Prostate gland (tissue), 2 donors: ENCODE results near the gene KIF5C. TPM values are rescaled to one million over a fixed set of nuclear protein-coding genes. Genes with fewer than 3 reads are reported as not detected.
"Not testable (repeated sequence)": the region's sequence is repeated elsewhere in the genome, so short reads cannot be mapped to it uniquely, and the experiment has no call there.

ENCODE experiments used
- DNase-seq: peaks from one replicate; pipeline ENCODE4 v3.0.0-alpha.2; 2019; ENCODE audit warnings: low spot score
- H3K27ac ChIP-seq, 2 donors: fragments of 200-600 bp; sonication (generic); 2 replicates each; pipeline ENCODE4 v1.5.1; 2017 to 2019
- H3K27me3 ChIP-seq: fragments of 200-600 bp; sonication (generic); replicated peaks from 2 replicates; pipeline ENCODE4 v1.5.1; 2019; ENCODE audit not compliant: insufficient read depth
- H3K36me3 ChIP-seq, 2 donors: fragments of 200-600 bp; sonication (generic); 1 replicate in 1 of 2; 2 replicates in 1 of 2; pipeline versions ENCODE4 v1.5.1 to v1.8.1; 2017 to 2019
- H3K4me1 ChIP-seq: fragments of 200-600 bp; sonication (generic); replicated peaks from 2 replicates; pipeline ENCODE4 v1.5.1; 2019
- H3K4me3 ChIP-seq, 2 donors: fragments of 200-600 bp; sonication (generic); 2 replicates each; pipeline ENCODE4 v1.5.1; 2017 to 2019
- H3K9me3 ChIP-seq: fragments of 200-600 bp; sonication (generic); 2 replicates; pipeline ENCODE4 v1.5.1; 2017
- CTCF ChIP-seq, 4 experiments: fragments of 200-600 bp in 2 of 4; fragments of 450-650 bp in 2 of 4; sonication (generic) in 2 of 4; IDR thresholded peaks; 1 replicate in 3 of 4; 2 replicates in 1 of 4; pipeline ENCODE4 v1.5.1; 2016 to 2019; ENCODE audit warnings: antibody characterized with exemption in 4 of 4, mild to moderate bottlenecking in 2 of 4, moderate library complexity in 2 of 4
- POLR2A ChIP-seq: fragments of 450-650 bp; IDR thresholded peaks from one replicate; pipeline ENCODE4 v1.6.1; 2016; ENCODE audit warnings: antibody characterized with exemption, mild to moderate bottlenecking
- POLR2AphosphoS5 ChIP-seq: sonication (generic); formaldehyde crosslinking; IDR thresholded peaks from one replicate; pipeline ENCODE4 v1.6.1; 2017; ENCODE audit warnings: antibody characterized with exemption
- WGBS: methylation state at CpG from one replicate; pipeline ENCODE4 v1.1.5; 2018; 5-methylcytosine and 5-hydroxymethylcytosine counted together
- intact Hi-C: fragments of 100-400 bp; cut with DNase I; formaldehyde crosslinking; loops from one replicate; pipeline ENCODE4 v1.14.2; 2022
- total RNA-seq, 2 donors: library from RNA; depleted of rRNA; stranded (reverse); fragments of >200 nt; gene quantifications; one replicate each; pipeline ENCODE4 v1.1.0, GENCODE V29; 2016

The KIF5C gene
- total RNA-seq, 2 donors from 2014 or later, result 84.3 to 123 TPM

- no peak for DNase-seq
- Histone ChIP-seq H3K9me3 (no peaks in the 10 kb centered on the region), H3K4me3 (no peak overlapping the region), H3K27me3 (no peaks in the 10 kb centered on the region), H3K27ac (no peak overlapping the region), H3K4me1 (no peaks in the 10 kb centered on the region), H3K36me3 (no peaks in the 10 kb centered on the region)
- intact Hi-C loops, result no loop called here
- 56% methylated on average over 2 of the region's 2 CpGs for WGBS
- TF ChIP-seq POLR2AphosphoS5 (no peak), POLR2A (no peak), CTCF (IDR thresholded peaks at IDR 0.05) (no peak)
Observed at GRCh38 chr2:148978706-148979105, 103.7 kb downstream of the KIF5C start.

- WGBS, result 84% methylated on average over 6 of the region's 6 CpGs
- TF ChIP-seq POLR2A, result no peak
- no peak for TF ChIP-seq CTCF (IDR thresholded peaks at IDR 0.05)
- no peak for TF ChIP-seq POLR2AphosphoS5
- H3K27ac ChIP-seq, result no peak overlapping the region
- H3K9me3 ChIP-seq, result no peaks in the 10 kb centered on the region
- H3K4me3 ChIP-seq, result no peak overlapping the region
- H3K36me3 ChIP-seq, result no peaks in the 10 kb centered on the region
- intact Hi-C loops, result no loop called here
- DNase-seq, result no peak
- no peaks in the 10 kb centered on the region for H3K27me3 ChIP-seq
- H3K4me1 ChIP-seq, result no peaks in the 10 kb centered on the region
Observed at GRCh38 chr2:148979164-148979918, 104.3 kb downstream of the KIF5C start.

- WGBS, result 59% methylated on average over 4 of the region's 4 CpGs
Observed at GRCh38 chr2:148979919-148980277, 104.9 kb downstream of the KIF5C start.

GRCh38 chr2:148980496-148980895, 105.5 kb downstream of the KIF5C start:
- not testable (repeated sequence) for H3K4me1 ChIP-seq, H3K27me3 ChIP-seq, H3K27ac ChIP-seq, H3K36me3 ChIP-seq, H3K9me3 ChIP-seq, DNase-seq, H3K4me3 ChIP-seq
- intact Hi-C loops, result loop anchor here (10.0 kb wide), 2 partner anchors 336 to 466 kb away; partner anchors contain the start of gene EPC2
- WGBS, result 94% methylated on average over 3 of the region's 3 CpGs

More at GRCh38 chr2:148979919-148980277, 104.9 kb downstream of the KIF5C start:
- H3K27me3 ChIP-seq, result no peaks in the 10 kb centered on the region
- no peak overlapping the region for H3K4me3 ChIP-seq
- no peaks in the 10 kb centered on the region for H3K4me1 ChIP-seq
- TF ChIP-seq POLR2AphosphoS5, result no peak
- TF ChIP-seq CTCF (IDR thresholded peaks at IDR 0.05), result no peak
- no peak for TF ChIP-seq POLR2A
- H3K36me3 ChIP-seq, result no peaks in the 10 kb centered on the region
- intact Hi-C loops, result loop anchor here (10.0 kb wide), 2 partner anchors 335 to 465 kb away; partner anchors contain the start of gene EPC2
- H3K27ac ChIP-seq, result no peak overlapping the region
- no peaks in the 10 kb centered on the region for H3K9me3 ChIP-seq
- no peak for DNase-seq

- no peak overlapping the region for H3K4me3 ChIP-seq
- intact Hi-C loops, result loop anchor here (10.0 kb wide), 2 partner anchors 337 to 467 kb away; partner anchors contain the start of gene EPC2
- H3K4me1 ChIP-seq, result no peaks in the 10 kb centered on the region
- no peaks in the 10 kb centered on the region for H3K9me3 ChIP-seq
- no peaks in the 10 kb centered on the region for H3K36me3 ChIP-seq
- no peak overlapping the region for H3K27ac ChIP-seq
- no peak for TF ChIP-seq POLR2A
- TF ChIP-seq CTCF (IDR thresholded peaks at IDR 0.05), result no peak
- TF ChIP-seq POLR2AphosphoS5, result no peak
- WGBS, result 95% methylated on average over 6 of the region's 6 CpGs
- DNase-seq, result no peak
- H3K27me3 ChIP-seq, result no peaks in the 10 kb centered on the region
Observed at GRCh38 chr2:148981324-148981723, 106.3 kb downstream of the KIF5C start.
